ENCODE results near the gene IRF4.

DNA sequence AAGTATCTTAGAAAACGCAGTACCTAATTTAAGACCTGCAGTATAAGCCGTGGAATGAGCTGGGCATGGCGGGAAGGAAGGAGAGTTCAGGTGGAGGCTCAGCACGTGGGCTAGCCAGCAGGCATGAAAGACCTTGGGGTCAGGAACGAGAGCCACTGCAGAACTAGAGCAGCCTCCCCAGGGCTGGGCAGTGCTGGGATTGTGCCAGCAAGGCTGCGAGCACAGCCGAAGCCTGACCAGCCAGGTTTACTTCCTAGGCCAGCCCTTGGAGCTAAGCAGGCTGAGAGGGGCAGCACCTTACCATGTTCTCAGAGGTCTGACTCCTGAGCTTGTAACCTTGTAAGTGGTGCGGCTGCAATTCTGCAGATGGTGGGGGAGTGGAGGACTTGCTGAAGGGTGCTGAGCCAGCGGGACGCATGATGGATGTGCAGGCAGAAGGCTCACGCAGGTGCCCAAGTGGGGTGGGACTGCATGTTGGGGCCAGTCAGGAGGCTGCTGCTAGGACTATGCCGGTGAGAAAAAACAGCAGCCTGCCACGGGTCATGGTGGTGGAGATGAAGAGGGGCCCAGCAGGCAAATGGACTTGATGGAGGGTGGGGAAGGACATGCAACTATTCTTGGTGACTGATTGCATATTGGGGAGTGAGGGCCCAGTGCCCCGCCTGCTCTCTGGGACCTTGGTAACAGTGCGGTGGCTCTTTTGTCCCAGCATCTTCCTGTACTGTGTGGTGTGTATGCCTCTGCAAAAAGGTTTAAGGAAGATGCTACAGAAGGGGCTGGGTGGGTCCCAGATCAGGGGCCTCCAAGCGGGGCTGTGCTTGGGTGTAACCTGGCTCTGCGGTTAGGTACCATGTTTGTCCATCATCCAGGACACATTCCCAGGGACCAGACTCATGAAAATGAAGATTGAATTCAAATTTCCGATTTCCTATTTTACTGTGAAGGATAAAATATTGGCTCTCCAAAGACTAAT is 37.6 kb upstream of the IRF4 start:
- TF ChIP-seq, protein P1, sequence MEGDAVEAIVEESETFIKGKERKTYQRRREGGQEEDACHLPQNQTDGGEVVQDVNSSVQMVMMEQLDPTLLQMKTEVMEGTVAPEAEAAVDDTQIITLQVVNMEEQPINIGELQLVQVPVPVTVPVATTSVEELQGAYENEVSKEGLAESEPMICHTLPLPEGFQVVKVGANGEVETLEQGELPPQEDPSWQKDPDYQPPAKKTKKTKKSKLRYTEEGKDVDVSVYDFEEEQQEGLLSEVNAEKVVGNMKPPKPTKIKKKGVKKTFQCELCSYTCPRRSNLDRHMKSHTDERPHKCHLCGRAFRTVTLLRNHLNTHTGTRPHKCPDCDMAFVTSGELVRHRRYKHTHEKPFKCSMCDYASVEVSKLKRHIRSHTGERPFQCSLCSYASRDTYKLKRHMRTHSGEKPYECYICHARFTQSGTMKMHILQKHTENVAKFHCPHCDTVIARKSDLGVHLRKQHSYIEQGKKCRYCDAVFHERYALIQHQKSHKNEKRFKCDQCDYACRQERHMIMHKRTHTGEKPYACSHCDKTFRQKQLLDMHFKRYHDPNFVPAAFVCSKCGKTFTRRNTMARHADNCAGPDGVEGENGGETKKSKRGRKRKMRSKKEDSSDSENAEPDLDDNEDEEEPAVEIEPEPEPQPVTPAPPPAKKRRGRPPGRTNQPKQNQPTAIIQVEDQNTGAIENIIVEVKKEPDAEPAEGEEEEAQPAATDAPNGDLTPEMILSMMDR (IDR thresholded peaks at IDR 0.05), result no peak
- TF ChIP-seq POLR2A (IDR thresholded peaks at IDR 0.05) (no peak), POLR2AphosphoS5 (IDR thresholded peaks at IDR 0.05) (no peak)

All from breast epithelium (tissue), 3 donors.